CD4-positive, alpha-beta T cell treated with Interleukin-4 for 4 hours (primary cell): ENCODE data around the gene MAML3.

ENCODE experiments used
- DNase-seq: peaks from one replicate; pipeline ENCODE4 v3.0.0-alpha.2; 2020

MAML3 gene

GRCh38 chr4:139668658-139669201, 485.3 kb downstream of the MAML3 start:
- DNase-seq = no peak

GRCh38 chr4:139668036-139668435, 485.9 kb downstream of the MAML3 start:
- DNase-seq = no peak
